GM21423 (cell line): ENCODE measurements around the gene STOML1.
"Not testable (repeated sequence)": the region's sequence is repeated elsewhere in the genome, so short reads cannot be mapped to it uniquely, and the experiment has no call there.

ENCODE experiments used
- ATAC-seq: cut with Tn5 transposase; IDR thresholded peaks from one replicate; pipeline ENCODE4 v1.9.1; 2021; ENCODE audit warnings: mild to moderate bottlenecking, moderate library complexity; ENCODE audit not compliant: unreplicated experiment

The STOML1 gene

DNA sequence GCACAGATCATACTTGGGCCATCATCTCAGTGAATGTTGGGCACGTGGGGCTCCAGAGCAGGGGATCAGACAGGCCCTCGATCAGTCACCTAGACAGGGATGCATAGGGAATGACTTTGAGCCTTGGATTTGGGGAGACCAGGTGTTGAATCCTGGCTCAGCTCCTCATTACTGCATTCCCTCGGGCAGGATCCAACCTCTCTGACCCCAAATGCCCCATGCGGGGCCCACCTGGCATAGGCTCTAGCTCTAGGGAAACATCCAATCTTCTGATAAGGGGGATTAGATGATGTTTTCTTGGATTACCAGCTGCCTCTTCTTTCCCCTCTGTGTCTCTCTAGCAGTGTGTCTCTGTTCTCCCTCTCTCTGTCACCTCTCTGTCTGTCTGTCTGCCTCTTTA is 43.1 kb downstream of the STOML1 start:
- ATAC-seq = no peak

- ATAC-seq = no peak
Observed at GRCh38 chr15:73948396-73948795, 43.7 kb downstream of the STOML1 start.

- no peak for ATAC-seq
Observed at GRCh38 chr15:73947651-73948050, 44.4 kb downstream of the STOML1 start.

DNA sequence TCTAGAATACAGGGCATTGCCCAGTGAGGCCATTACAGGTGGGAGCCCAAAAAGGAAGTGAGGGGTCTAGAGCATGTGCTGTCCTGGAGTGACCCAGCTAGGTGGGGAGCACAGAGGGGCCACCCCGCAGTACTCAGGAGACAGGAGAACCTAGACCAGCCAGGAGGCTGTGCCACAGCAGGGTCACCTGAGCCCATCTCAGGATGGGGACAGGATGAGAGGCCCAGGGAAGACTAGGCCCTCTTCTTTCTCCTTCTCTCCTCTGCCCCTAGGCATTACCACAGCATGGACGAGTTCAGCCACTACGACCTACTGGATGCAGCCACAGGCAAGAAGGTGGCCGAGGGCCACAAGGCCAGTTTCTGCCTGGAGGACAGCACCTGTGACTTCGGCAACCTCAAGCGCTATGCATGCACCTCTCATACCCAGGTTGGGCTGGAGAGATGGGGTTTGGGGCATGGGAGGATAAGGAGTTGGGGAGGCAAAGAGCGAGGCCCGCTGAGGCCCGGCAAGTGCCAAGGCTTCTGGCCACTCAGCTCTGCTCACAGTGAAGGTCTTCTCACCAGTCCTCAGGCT is 45.2 kb downstream of the STOML1 start:
- no peak for ATAC-seq

GRCh38 chr15:73946046-73946721 is 45.9 kb downstream of the STOML1 start:
- no peak for ATAC-seq

- ATAC-seq = no peak
Observed at GRCh38 chr15:73945130-73945508, 47.0 kb downstream of the STOML1 start.

- no peak for ATAC-seq
Observed at GRCh38 chr15:73944161-73945129, 47.6 kb downstream of the STOML1 start.

GRCh38 chr15:73942751-73943270 is 49.3 kb downstream of the STOML1 start:
- ATAC-seq = no peak

DNA sequence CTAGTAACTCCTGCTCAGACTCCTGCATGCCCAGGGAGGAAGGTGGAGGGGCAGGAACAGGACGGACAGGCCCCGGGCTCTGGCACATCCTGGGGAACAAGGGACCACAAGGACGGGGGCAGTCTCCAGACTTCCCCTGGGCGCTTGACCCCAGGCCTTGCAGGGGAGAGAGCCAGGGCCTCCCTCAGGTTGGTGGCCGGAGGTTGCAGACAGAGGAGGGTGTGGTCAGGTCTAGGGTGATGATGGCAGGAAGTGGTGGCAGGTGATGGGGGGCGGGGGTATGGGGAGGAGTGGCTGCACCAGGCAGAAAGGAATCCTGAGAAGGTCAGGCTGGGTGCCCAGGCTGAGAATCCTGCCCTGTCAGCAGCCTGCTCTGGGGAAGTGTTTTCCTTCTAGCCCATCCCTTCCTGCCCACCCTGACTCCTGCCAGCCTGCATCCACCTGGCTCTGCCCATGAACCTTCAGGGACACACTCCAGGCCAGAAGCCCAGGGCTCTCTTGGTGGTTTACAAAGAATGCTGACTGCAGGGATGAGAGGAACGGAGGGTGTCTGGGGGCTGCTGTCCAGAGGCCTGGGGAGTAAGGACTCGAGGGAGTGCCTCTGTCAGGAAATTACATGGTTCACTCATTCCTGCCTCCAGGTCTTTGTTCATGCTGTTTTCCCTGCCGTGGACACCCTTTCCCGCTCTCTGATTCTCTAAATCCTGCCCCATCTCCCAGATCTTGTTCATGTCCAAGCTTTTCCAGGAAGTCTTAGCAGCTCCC is 50.0 kb downstream of the STOML1 start:
- no peak for ATAC-seq

DNA sequence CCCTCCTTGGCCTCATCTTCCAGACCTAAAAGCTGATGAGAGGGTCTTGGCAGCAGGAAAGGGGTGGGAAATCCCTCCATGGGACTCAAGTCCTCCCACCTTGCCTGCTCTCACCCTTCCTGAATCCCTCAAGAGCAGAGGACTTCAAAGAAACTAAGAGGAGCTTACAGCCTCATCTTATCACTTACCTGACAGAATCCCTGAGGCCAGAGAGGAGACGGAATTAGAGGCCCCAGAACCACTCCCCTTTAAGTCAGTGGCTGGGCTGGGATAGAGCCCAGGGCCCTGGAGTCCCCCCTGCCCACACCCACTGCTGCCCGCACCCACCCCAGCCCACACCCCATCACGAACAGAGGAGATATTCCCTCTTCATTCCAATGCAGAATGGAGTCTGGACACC is 50.6 kb downstream of the STOML1 start:
- ATAC-seq = no peak

DNA sequence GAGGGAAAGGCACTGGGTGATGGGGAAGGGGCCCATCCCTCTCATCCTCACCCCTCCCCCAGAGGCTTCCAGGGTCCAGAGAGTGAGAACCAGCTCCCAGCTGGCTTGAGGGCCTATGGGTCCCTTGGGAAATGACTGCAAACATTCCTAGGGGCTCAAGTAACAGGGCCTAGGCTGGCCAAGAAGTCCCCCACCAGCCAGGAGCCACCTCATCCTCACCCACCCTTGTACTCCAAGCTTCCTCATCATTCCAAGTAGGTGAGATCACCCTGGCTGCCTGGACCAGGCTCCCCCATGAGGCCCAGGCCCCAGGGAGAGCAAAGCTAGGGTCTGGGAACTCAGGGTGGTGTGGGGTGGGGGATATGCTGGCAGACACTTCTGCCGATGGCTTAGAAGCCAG is 51.1 kb downstream of the STOML1 start:
- no peak for ATAC-seq

DNA sequence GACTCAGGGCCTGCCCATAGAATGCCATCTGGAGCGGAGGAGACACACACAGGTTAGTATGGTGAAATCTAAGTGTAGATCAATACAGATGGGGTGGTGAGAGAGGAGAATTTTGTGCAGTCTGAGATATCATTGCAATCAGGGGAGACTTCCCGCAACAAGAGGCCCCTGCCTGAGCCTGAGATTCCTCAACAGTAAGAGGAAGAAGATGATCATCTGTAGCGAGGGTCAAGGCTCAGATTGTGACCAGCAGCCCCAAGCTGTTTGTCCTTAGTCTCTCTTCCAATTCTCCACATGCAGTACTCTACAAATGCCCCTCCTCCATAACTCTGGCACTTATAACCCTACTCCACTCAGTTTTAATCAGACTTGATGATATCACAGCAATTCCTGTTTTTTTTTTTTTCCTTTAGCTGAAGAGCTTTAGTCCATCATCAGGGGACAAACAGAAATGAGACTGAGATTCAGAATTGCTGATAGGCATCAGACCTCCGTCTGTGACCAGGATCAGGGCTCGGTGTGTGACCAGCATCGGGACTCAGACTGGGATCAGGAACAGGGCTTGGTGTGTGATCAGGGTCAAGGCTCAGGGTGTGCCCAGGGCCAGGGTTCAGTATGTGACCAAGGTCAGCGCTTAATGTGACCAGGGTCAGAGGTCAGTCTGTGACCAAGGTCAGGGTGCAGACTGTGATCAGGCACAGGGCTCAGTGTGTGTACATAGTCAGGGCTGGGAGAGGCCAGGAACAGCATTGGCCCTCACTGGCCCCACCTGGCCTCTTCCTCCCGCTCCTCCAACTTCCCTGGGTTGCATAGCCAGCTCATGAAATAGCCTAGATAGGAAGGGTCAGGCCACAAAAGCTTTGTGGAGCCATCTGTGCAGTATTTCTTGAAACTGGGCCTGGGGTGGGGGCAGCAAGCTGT is 51.8 kb downstream of the STOML1 start:
- no peak for ATAC-seq

GRCh38 chr15:73939138-73939537 is 53.0 kb downstream of the STOML1 start:
- no peak for ATAC-seq

DNA sequence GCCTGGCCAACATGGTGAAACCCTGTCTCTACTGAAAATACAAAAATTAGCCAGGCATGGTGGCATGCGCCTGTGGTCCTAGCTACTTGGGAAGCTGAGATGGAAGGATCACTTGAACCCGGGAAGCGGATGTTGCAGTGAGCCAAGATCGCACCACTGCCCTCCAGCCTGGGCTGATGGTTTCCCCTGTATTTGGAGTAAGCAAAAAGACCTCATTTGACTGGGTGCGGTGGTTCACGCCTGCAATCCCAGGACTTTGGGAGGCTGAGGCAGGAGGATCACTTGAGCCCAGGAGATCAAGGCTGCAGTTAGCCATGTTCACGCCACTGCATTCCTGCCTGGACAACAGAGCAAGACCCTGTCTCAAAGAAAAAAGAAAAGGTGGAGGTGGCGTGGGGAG is 53.6 kb downstream of the STOML1 start:
- not testable (repeated sequence) for ATAC-seq

DNA sequence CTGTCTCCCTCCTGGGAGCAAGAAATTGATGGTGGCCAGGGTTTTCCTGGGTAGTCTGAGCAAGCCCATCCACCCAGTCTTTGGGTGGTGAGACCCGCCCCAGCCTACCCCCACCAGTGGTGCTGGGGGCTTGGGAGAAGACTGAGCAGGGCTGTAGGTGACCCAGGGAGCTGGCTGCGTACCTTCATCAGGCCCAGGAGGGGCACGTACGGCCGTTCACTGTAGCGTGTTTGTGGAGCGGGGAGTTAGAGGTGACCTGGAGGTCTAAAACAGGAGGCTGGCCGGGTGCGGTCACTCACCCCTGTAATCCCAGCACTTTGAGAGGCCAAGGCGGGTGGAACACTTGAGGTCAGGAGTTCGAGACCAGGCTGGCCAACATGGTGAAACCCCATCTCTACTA is 54.4 kb downstream of the STOML1 start:
- ATAC-seq = no peak

DNA sequence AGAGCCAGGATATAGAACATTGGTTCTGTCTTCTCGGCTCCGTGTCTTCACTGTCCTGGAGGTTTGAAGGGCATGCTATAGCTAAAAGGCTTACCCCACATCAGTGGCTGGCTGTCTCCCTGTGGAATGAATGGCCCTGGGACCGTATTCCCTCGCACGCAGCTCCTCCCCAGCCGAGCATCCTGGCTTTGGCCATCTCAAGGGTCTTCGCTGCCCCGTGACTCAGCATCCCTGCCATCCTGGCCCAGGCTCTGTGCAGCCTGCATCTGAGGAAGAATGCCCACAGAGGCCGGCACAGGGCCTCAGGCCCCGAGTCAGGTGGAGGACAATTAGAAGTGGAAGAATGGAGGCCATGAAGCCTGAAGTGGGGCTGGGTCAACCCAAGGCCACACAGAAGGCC is 54.8 kb downstream of the STOML1 start:
- no peak for ATAC-seq

- ATAC-seq = no peak
Observed at GRCh38 chr15:73936588-73937290, 55.4 kb downstream of the STOML1 start.

DNA sequence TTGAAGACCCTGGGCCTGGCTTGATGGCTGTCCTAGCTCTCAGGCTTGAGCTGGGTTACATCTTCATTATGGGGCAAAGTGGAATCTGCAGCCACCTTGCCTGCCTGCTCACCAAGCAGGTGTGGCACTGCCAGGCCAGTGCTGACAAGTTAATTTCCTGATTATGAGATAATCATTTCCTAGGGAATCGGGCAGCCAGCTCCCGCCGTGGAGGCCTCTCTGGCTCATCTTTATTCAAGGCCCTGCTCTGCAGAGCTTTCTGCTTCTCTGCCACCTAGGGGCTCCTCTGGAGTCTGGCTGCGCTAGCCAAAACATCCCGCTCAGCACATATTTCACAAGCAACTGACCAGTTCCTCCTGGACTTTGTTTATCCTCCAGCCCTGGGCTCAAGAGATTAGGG is 55.9 kb downstream of the STOML1 start:
- no peak for ATAC-seq

DNA sequence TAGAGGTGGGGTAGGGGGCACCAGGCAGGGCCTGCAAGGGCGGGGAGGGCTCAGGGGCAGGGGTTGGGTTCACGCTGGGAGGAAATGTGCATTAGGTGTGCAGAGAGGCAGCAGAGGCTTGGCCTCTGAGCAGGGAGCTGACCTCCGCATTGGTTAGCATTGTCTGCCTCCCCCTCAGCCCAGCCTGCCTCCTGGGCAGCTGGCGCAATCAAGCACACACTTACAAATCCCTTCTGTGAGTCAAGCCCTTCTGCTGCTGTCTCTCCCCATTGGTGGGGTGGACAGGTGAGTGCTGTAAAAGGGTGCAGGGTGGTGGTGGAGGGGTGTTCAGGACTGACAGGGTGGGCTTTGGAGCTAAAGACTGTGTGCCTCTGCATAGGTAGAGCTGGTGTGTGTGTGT is 56.5 kb downstream of the STOML1 start:
- ATAC-seq = no peak
